ENCODE data around the gene MAPK8.
A peak's percentile ranks its signal among the peaks of the same experiment; 100 is the strongest.

MAPK8 gene

GRCh38 chr10:48480397-48481374 is 174.2 kb downstream of the MAPK8 start:
- peak in 1 of 2 experiments; percentile 5 for DNase-seq

GRCh38 chr10:48481385-48481784 is 174.9 kb downstream of the MAPK8 start:
- no peak for DNase-seq

GRCh38 chr10:48482207-48482606 is 175.7 kb downstream of the MAPK8 start:
- DNase-seq, result no peak

- DNase-seq, result no peak
Measured at GRCh38 chr10:48484911-48485310, 178.4 kb downstream of the MAPK8 start.

- DNase-seq, result no peak
Measured at GRCh38 chr10:48485711-48486110, 179.2 kb downstream of the MAPK8 start.

- DNase-seq, result no peak
Measured at GRCh38 chr10:48487244-48487643, 180.8 kb downstream of the MAPK8 start.

Data from activated T-cell treated with anti-CD3 and anti-CD28 coated beads, Interleukin-2, amount 50 U/mL, for 48 hours (primary cell).